ENCODE data around the gene AEBP1.

The AEBP1 gene

DNA sequence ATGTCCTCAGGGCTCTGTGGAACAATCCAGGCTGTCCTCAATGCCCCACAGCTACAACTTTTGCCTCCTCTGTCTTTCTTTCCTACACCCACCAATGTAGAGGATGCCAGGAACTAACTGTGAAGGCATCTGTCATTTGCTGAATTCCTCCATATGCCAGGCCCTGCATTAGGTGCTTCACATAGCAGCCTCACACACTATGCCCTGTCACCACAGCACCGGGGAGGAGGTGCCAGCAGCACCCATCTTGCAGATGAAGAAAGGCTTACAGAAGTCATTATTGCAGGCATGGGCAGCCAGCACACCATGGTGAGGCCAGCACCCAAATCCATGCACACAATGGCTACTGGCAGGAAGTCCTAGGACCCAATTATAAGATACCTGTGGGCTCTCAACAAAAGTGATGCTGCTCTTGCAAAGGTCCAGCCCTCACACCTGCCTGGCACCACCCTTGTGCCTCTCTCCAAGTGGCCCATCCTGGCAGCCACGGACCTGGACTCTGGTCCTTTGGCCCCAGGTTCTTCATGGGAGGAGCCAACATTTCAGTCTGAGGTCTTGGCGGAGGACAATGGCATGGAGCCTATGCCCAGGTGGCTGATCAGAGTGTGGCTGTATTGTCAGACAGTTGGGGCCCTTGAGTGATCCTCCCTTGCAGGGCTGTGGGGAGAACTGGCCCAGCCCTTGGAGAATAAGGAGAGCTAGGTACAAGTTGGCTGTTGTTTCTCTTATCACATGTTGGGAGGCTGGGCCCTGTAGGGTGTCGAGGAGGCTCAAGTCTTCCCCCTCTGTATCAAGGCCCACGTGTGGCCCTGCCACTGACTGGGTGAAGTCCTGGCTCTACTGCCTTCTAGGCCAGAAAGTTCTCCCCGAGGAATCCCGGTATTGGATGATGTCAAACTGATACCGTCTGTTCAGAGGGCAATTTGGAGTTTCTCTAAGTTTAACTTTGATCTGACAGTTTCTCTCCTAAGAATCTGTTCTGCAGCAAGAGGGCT lies 51.3 kb downstream of the AEBP1 start:
- H3K79me2 ChIP-seq (ENCODE audit: insufficient read depth, low read length), result no peaks in the 10 kb centered on the region
- no peaks in the 10 kb centered on the region for H3K9me2 ChIP-seq (replicated peaks; ENCODE audit: low read depth, low read length)
- no peaks in the 10 kb centered on the region for H3K4me1 ChIP-seq (ENCODE audit: insufficient read depth, low read length, poor library complexity, severe bottlenecking)
- no peaks in the 10 kb centered on the region for H3F3A ChIP-seq (ENCODE audit: low read depth)
- no peak overlapping the region for H2AFZ ChIP-seq (ENCODE audit: low read length)
- no peak for TF ChIP-seq EZH2phosphoT487 (IDR thresholded peaks at IDR 0.05; ENCODE audit: borderline replicate concordance)
- no peak for TF ChIP-seq CTCF (conservative IDR thresholded peaks at IDR 0.05; ENCODE audit: low read length)
- H3K9ac ChIP-seq (ENCODE audit: low read depth, low read length, poor library complexity, severe bottlenecking), result no peak overlapping the region
- H3K4me3 ChIP-seq (ENCODE audit: low read length, poor library complexity, severe bottlenecking), result no peak overlapping the region
- no peaks in the 10 kb centered on the region for H3K9me3 ChIP-seq (ENCODE audit: insufficient read depth, low read depth, low read length)
- H3K4me2 ChIP-seq (ENCODE audit: low read depth, low read length, poor library complexity, severe bottlenecking), result no peak overlapping the region
- H4K20me1 ChIP-seq (ENCODE audit: insufficient read depth, low read length, poor library complexity, severe bottlenecking), result no peaks in the 10 kb centered on the region
- H3K36me3 ChIP-seq (ENCODE audit: insufficient read depth, low read length), result no peaks in the 10 kb centered on the region
- no peaks in the 10 kb centered on the region for H3K27me3 ChIP-seq (ENCODE audit: insufficient read depth, low read length, poor library complexity, severe bottlenecking)

GRCh38 chr7:44156453-44157010 lies 52.4 kb downstream of the AEBP1 start:
- no peaks in the 10 kb centered on the region for H3K36me3 ChIP-seq (ENCODE audit: insufficient read depth, low read length)

More at GRCh38 chr7:44156453-44157010, 52.4 kb downstream of the AEBP1 start:
- H3K4me3 ChIP-seq (ENCODE audit: low read length, poor library complexity, severe bottlenecking), result no peak overlapping the region
- TF ChIP-seq CTCF (conservative IDR thresholded peaks at IDR 0.05; ENCODE audit: low read length) (no peak), EZH2phosphoT487 (IDR thresholded peaks at IDR 0.05; ENCODE audit: borderline replicate concordance) (no peak)
- no peak overlapping the region for H3K4me2 ChIP-seq (ENCODE audit: low read depth, low read length, poor library complexity, severe bottlenecking)
- H3K9ac ChIP-seq (ENCODE audit: low read depth, low read length, poor library complexity, severe bottlenecking), result no peak overlapping the region
- H3K9me2 ChIP-seq (replicated peaks; ENCODE audit: low read depth, low read length), result no peaks in the 10 kb centered on the region
- H3K79me2 ChIP-seq (ENCODE audit: insufficient read depth, low read length), result no peaks in the 10 kb centered on the region
- H3K4me1 ChIP-seq (ENCODE audit: insufficient read depth, low read length, poor library complexity, severe bottlenecking), result no peaks in the 10 kb centered on the region
- no peaks in the 10 kb centered on the region for H4K20me1 ChIP-seq (ENCODE audit: insufficient read depth, low read length, poor library complexity, severe bottlenecking)
- no peaks in the 10 kb centered on the region for H3K9me3 ChIP-seq (ENCODE audit: insufficient read depth, low read depth, low read length)
- no peak overlapping the region for H2AFZ ChIP-seq (ENCODE audit: low read length)
- H3F3A ChIP-seq (ENCODE audit: low read depth), result no peaks in the 10 kb centered on the region
- no peaks in the 10 kb centered on the region for H3K27me3 ChIP-seq (ENCODE audit: insufficient read depth, low read length, poor library complexity, severe bottlenecking)

All from Loucy (cell line).